ENCODE data around the gene ABLIM2. TPM values are rescaled to one million over a fixed set of nuclear protein-coding genes. Genes with fewer than 3 reads are reported as not detected.

Gene ABLIM2
- 0.09 TPM in 1 of 2 replicates, not detected in the other for total RNA-seq

DNA sequence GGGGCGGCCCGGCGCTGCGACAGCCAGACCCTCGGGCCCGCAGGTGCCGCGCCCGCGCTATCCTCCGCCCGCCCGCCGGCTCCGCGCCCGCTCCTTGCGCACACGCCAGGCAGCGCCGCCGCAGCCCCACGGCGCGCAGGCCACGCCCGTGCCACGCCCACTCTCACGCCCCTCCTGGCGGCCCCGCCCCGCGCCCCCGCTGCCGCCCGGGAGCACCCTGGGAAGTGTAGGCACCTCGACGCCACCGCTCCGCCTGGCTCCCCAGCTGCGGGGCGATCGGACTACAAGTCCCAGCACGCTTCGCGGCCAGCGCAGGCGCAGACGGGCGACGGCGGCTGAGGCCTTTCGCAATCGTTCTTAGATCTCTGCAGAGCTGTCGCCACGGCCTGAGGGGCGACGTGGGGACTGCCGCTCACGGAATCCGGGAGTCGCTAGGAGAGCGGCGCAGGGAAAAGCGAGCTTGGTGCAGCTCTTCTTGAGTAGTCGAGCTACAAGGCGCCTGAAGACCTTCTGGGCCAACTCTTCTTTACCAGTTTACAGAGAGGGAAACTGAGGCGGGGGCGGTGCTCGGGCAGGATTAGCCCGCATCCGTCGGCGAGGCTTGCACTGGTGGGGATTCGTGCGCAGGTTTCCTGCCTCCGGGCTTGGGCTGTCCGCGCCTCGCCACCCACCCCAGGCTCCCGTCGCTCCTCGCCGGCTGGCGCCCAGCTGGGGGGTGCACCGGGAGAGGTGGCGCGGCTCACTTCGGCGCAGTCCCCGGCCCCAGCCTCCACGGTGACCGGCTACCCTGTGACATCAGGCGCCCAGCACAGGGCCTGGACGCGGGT lies at the start of gene ABLIM2:
Gene ABLIM2 (minus strand): TSS at position 104 of the 827 bp plus-strand sequence. CDS start 124 bp downstream, outside the sequence.

DNA sequence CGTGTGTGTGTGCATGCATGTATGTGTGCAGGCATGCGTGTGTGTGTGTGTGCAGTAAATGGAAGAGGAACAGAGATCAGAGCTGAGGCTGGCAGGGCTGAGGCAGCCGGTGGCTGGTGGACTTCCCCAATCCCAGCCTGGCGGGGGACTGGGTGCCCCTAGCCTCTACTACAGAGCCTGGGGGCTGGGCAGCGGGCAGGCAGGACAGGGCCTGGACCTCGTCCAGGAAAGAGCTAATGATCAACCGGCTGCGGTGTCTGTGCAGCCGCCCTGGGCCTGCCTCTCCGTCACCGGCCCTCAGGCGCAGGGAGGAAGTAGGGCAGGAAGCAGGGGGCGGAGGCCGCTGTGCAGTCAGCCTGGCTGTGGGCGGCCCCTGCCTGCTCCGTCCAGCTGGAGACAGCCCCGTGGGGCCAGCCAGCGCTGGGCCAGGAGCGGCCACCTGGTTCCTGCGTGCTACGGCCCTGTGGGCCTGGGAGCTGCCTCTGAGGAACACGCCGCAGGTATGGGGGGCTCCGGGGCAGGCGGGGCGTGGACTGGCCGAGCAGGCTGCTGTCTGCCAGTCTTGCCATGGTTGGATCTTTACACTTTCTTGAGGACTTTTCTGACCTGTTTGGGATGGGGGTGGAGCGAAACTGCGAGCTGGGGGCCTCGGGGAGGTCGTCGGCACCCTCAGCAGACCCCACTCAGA lies 40.4 kb upstream of the ABLIM2 start, which contains the start of gene SH3TC1:
Gene SH3TC1 (plus strand): TSS at position 385 of the 688 bp plus-strand sequence. CDS start 5,905 bp downstream, outside the sequence.

DNA sequence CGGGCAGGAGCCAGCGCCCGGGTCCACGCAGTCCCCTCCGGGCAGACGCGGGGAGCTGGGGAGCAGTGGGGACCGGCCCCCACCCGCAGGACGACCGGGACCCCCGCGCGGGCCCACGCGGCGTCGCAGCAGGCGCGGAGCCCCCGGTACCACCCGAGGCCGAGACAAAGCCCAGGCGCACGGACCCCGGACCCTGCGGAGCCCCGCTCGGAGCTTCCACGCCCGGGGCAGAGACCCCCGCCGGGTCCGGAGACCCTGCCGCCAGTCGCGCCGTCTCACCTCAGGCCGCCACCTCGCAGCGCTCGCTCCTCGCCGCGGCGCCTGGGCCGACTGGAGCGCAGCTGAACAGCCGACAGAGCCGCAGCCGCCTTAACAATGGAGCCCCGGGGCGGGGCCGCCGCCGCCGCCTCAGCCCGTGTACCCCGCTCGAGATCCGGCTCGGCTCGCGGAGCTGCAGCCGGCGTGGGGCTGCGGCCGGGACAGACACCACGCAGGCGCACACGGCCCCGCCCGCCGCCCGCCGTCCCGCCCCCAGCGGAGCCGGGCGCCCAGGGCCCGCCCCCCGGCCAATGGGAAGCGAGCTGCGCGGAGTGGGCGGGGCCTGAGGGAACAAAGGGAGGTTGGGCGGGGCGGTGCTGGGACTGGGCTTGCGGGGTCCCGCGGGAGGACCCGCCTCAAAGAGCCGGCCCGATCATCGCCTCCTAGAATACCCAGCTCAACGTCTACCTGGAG lies 219.1 kb downstream of the ABLIM2 start, which contains the start of gene AFAP1:
Gene AFAP1 (minus strand): TSS at position 485 of the 732 bp plus-strand sequence. CDS start 67,783 bp downstream, outside the sequence.

Other genes with a start within 250 kb of the ABLIM2 start
- gene AFAP1, start 219.0 kb downstream of the ABLIM2 start, total RNA-seq: 65.6 and 166 TPM in 2 replicates
- gene SH3TC1, start 40.5 kb upstream of the ABLIM2 start, total RNA-seq: 5.1 and 5.3 TPM in 2 replicates
- gene HTRA3, start 110.9 kb upstream of the ABLIM2 start, total RNA-seq: 0.42 and 12.5 TPM in 2 replicates

All from smooth muscle cell of the umbilical artery (primary cell).